HTERT RPE-1 (cell line): ENCODE measurements around the gene KIRREL1.

ENCODE experiments used
- in situ Hi-C: fragments of 300-500 bp; cut with MboI; formaldehyde crosslinking; loops from 4 replicates; pipeline ENCODE4 v1.14.3; 2020; ENCODE audit warnings: low sequenced_read_pairs

KIRREL1 gene

DNA sequence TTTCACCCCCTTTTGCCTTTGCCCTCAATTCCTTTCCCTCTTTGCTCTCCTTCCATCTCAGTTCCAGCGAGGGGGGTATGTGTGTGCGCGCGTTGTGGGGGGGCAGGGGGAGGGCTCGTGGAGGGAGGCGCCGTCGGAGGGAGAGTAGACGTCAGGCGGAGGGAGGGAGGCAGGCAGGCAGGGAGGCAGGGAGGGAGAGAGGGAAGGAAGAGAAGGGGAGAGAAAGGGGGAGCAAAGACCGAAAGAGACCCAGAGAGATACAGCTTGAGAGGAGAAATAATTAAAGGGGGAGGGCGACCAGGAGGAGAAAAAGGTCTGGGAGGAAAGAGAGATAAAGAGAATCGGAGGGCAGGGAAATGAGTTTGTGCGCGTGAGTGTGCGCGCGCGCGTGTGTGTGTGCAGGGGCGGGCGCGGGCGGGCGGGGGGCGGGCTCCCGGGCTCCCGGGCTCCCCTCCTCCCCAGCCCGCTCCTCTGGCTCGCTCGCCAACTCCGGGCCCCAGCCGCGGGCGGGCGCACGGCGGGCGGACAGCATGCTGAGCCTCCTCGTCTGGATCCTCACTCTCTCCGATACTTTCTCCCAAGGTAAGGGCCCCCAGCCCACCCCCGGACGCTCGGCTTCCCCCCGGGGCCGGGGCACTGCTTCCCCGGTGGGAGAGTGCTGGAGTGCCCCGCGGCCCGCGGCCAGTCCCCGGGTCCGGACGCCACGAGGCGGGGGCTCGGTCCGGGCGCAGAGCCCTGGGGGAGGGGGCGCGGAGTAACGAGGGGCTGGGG, at the start of gene KIRREL1:
KIRREL1 (plus strand) TSS at position 499 of the 771 bp plus-strand sequence; CDS start at position 531, 32 bp downstream.
- in situ Hi-C loops = loop anchor here (25.0 kb wide), 1 partner anchor 119 kb away; no protein-coding TSS in a partner anchor

DNA sequence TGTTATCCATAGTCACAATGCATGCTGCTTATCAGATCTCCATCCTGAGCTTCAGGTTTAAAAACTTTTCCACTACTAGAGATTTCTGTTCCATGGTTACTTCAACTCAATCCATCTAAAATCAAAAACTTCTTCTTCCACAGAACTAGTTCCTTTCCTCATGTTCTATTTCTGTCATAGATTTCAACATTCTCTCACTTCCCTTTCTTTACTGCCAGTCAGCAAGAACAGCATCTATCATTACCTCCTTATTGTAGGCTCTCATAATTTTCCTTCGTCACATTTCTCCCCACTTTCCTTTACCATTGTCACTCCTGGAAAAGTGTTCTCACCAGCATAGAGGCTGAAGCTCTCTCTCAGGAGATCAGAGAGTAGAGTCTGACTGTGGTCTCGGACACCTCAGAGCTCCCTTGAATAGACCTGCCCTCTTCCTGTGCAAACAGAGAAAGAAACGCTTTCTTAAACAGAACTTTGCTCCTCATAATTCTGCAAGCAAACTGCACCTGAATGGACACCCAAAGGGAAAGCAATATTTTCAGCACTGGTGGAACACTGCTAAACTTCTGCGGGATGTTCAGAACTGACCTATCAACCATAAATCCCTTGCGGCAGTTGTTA, 48.7 kb upstream of the KIRREL1 start:
- in situ Hi-C loops = no loop called here

DNA sequence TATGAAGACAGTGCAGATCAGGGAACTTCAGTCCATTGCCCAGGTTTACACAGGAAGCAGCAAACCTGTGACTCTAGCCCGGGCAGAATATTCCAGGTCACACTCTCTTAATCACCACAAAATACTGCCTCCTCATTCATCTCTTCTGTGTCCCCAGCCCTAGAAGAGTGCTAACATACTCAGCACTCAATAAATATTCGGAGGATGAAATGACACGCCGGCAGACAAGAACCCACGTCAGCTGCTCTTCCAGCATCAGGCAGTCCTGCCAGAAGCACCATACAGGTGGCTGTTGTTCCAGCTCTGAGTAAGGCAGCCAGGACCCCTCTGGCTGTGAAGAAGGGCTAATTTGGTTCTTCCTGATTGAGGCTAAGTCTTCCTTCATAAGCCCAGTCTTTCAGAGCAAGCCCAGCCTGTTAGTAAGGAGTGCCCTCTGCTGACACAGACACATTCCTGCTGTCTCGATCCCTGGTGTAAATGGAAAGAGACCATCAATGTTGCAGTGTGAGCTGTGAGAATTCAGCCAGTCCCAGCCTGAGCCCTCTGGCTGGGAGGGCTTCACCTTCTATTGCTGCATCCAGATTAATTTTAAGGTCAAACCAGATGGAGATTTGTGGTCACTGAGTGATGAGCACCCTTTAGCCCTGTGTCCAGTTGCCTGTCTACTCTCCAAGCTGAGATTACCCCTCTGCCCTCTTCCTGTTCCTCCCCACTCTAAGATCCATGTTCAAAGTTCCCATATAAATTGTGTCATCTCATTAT, 45.0 kb upstream of the KIRREL1 start:
- in situ Hi-C loops = no loop called here

DNA sequence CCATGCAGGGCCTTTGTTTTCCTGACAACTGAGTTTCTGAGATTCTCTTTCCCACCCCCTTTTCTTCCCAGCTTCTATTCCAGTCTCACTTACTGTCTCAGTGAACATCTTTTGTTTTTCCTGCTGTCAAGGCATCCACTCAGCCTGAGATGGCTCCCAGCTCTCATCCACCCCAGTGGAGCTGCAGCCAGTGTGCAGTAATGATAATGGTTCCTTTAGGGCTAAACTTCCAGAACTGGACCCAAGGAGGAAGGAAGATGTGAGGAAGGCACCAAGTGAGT, 44.4 kb upstream of the KIRREL1 start:
- in situ Hi-C loops = no loop called here

DNA sequence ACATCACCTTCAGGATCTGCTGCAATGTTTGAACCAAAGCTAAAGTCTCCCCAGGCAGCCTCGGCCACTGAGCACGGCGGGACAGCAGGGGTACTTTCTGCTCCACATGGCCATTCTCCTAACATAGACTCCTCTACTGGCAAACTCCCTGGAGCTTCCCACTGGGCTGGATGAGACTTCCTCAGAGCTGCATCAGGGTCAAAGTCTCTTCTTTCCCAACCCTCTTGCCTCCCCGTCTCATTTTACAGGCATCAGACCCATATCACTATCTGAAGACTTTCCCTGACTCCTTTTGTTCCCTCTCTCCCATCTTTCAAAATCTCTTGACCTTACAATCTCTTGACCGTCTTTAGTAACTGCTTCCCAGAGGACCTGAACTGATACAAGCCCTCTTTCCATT, 42.2 kb upstream of the KIRREL1 start:
- in situ Hi-C loops = no loop called here

DNA sequence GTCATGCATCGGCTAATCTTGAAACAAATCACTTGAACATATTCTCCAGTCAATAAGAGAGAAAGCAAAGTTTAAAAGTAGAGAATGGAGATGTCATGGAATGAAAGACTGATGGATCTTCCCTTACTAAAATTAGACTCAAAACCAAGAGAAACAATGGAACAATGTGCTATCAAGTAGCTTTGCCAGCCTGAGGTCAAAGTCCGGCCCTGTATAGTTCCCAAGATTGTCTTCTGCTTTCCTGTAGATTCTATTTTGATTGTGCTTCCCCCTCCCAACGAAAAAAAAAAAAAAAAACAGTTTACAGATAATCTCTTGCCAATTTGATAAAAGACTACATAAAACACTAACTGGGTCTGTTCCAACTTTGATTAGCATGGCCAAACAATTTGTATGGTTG, 40.8 kb upstream of the KIRREL1 start:
- in situ Hi-C loops = no loop called here

DNA sequence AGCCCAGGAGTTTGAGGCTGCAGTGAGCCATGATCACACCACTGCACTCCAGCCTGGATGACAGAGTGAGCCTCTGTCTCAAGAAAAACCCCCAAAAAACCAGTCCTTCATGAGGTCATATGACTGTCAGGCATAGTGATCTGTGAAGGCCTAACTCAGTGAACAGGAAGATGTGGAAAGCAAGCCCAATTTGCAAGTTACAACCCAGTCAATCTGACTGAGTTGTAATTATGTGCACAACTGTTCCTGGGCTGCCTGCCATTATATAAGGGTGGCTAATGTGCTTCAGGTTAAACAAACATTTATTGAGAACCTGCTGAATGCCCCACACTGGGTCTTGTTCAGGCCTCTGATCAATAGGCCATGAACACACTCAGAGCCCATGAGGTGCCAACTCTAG, 38.2 kb upstream of the KIRREL1 start:
- in situ Hi-C loops = no loop called here

DNA sequence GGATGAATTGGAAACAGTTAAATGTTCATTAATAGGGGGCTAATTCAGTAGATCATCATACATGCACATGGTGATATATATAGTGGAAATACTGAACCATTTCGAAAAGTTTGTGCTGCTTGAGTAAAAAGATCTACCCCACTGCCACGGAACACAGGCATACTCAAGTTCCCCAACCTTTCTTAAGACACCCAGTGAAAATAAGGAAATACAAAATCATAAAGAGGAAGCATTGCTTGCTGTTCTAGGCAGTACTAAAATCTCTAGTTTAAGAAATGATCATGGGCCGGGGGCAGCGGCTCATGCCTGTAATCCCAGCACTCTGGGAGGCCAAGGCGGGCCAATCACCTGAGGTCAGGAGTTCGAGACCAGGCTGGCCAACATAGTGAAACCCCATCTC, 37.6 kb upstream of the KIRREL1 start:
- in situ Hi-C loops = no loop called here

DNA sequence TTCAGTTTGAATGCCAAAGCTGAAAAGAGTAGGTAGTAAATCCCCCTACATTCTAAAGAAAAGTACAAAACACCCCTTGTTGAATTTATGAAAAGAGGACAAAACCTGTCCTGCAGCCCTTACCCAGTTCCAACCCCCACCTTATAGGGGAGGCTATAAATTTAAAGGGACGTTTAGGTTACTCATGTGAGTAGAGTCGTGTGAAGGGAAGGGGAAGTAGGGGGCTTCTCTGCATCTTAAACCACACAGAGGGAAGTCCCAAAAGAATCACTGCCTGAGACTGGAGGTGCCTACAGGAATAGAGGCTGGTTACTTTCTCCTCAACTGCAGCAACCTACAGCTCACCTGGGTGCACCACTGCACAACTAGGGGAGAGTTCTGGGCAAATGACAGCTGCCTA, 36.7 kb upstream of the KIRREL1 start:
- in situ Hi-C loops = no loop called here

DNA sequence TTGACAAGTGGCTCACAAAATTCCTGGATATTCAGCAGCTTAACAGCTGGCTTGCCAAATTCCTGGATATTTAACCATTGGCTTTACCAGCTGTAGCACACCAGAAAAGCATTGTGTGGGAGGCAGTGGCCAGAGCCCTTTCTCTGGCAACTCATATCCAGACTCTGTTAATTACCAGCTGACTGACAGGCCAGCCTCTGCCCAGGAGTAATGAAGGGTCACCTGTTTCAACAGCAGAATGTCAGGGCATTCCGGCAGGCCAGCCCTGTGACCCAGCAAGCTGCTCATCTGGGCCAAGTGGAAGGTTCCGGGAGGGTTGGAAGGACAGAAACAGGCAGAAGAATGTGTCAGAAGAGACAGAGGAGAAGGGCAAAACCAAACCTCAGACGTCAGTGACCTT, 35.2 kb upstream of the KIRREL1 start:
- in situ Hi-C loops = no loop called here

DNA sequence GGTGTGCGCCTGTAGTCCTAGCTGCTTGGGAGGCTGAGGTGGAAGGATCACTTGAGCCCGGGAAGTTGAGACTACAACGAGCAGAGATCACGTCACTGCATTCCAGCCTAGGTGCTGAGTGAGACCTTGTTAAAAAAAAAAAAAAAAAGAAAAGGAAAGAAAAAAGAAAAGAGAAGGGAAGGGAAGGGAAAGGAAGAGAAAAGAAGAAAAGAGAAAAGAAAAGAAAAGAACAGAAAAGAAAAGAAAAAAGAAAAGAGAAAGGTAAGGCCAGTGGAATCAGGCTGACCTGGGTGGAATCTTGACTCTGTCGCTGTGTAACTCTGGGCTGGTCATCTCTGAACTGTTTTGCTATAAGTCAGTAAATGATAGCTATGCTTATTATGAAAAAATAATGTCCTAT, 33.7 kb upstream of the KIRREL1 start:
- in situ Hi-C loops = no loop called here

DNA sequence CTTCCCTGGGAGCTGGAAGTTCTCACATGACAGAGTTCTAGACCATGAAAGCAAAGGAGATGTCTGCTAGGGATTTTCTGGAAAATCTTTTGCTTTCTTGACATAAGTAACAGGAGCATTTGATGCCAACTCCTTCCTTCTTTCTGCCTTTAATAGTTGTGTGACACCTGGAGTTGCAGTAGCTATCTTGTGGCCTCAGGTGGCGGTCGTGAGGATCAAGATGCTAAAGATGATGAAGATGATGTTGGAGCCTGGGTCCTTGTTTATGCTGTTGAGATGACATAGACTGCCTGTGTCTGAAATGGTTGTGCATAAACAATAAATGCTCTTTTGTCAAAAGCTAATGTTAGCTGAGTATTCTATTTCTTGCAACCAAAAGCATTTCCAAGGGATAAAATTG, 32.7 kb upstream of the KIRREL1 start:
- in situ Hi-C loops = no loop called here

DNA sequence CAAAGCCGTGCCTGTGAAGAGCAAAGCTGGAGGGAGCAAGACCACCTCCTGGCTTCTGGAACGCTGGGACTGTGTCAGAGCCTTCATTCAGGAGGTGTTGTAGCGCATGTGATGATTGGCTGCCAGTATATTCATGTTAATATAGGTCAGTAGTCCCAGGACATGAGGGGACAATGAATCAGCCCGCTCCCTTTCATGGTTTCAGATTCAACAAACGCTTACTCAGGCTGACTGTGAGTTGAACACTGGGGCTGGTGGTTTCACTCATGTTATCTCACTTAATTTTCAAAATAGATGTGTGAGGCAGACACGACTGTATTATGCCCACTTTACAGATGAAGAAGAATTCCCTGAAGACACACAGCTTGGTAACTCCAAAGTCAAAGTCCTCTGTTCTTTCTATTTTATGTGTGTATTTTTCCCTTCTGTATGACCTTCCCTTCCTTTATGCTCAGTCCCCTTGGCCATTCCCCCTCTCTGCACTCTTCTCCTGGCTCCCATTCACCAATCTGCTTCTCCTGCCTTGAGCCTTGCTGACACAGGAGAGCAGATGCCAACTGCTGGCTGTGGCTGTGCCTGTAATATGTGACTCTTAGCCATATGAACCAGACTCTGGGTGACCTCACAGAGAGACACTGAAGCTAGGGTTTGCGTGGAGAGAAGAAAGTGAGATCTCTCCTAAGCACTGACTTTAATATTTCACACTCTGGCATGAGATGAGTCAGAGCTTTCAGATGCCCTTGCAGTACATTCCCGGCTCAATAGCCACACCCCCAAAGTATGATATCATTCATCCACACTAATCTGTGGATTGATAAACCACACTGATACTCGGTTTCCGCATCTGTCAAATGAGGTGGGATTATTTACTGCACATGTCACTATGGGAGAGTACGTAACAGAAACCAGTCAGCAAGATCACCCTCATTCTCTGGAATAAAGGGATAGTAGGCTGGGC, 31.4 kb upstream of the KIRREL1 start:
- in situ Hi-C loops = no loop called here

DNA sequence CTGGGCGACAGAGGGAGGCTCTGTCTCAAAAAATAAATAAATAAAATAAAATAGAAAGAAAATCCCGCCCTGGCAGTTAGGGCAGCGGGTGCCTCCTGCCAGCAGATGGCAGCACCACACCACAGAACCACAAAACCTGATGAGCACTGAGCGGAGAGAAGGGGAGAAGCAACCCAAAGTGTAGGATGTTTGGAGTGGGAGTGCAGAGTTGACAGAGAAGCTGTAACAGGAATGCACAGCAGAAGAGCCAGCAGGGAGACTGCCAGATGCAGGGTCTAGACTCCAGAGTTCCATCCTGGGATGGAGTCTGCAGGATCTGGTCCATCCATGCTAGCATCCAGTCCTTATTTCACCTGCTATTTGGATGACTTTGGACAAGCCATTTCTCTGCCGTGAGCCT, 29.7 kb upstream of the KIRREL1 start:
- in situ Hi-C loops = no loop called here

DNA sequence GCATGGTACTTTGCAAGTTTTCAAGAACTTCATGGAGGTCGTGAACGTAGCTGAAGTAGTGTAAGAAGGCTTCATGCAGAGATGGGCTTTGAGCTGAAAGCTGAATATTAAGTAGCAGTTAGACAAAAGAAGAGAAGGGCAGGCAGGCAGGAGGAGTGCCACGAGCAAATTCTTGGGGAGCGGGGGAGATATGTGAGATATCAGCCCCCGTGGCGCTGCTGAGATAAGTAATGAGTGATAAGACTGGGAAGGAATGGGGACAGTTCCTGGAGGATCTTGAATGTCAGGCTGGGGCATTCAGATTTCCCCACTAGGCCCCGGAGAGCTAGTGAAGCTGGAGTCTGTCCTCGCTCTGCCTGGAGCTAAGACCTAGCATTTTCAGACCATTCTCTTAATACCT, 27.9 kb upstream of the KIRREL1 start:
- in situ Hi-C loops = no loop called here

DNA sequence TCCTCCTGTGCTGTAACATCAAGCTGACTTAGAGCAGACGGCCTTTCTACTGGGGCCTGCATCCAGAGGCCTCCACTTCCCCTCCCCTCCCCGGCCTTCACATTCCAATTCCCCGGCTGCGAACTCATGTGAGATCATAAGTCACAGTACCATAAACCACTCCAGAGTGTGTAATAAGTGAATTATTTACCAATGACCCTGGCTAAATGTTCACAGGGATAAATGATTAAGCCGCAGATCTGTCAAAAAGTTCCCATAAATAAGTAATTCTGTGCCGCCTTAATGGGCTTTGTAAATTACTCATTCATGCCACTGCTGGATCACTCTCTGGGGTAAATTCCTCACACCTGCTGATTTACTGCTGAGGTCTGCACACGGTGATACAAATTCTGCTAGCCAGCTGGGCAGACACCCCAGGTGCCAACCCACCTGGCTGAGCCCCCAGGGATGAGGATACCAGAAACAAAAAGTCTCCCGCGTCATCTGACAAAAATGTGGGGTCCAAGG, 27.4 kb upstream of the KIRREL1 start:
- in situ Hi-C loops = no loop called here

DNA sequence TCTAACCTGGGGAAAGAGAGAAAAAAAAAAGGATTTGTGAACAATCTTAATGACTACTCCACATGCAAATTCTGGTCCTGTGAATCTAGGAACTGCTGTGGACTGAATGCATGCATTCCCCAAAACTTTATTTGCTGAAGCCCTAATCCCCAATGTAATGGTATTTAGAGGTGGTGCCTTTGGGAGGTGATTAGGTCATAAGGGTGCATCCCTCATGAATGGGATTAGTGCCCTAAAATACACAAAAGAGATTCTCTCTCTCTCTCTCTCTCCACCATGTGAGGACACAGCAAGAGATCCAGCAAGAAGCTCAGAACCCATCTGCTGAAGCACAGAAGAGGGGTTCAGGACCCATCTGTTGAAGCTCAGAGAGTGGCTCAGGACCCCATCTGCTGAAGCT, 26.2 kb upstream of the KIRREL1 start:
- in situ Hi-C loops = no loop called here

DNA sequence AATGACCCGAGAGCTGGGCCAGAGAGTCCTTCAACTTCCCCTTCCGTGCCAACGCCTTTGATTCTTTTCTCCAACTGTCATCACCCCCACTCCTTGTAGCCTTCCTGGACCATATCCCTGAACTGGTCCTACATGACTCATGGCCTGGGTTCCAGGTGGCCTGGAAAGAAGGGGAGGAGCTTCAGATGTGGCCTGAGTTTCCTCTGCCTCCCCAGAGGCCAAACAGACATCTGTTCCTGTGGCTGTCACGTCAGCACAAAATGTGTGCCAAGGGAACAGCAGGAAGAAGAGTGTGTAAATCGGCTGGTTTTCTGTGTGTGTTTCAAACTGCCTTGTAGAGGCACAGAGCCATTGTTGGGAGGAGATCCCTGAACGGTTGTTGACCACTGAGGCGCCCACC, 24.9 kb upstream of the KIRREL1 start:
- in situ Hi-C loops = no loop called here

DNA sequence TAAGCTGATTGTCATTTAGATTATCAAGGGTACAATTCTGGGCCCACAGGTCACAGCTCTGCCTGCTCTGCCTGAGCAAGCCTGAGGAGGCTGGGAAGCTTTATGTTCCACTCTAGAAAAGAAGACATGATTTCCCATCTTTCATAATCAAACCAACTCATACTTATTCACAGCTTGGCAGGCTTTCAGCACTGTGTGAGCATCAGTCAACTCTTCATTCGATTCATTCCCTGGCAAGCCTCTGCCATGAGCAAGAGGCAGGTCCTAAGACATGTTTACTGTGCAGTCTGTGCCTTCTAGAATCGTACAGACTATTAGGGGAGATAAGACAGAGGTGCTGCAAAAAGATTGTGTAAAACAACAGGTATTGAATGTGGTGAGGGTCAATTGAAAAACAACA, 24.5 kb upstream of the KIRREL1 start:
- in situ Hi-C loops = no loop called here

DNA sequence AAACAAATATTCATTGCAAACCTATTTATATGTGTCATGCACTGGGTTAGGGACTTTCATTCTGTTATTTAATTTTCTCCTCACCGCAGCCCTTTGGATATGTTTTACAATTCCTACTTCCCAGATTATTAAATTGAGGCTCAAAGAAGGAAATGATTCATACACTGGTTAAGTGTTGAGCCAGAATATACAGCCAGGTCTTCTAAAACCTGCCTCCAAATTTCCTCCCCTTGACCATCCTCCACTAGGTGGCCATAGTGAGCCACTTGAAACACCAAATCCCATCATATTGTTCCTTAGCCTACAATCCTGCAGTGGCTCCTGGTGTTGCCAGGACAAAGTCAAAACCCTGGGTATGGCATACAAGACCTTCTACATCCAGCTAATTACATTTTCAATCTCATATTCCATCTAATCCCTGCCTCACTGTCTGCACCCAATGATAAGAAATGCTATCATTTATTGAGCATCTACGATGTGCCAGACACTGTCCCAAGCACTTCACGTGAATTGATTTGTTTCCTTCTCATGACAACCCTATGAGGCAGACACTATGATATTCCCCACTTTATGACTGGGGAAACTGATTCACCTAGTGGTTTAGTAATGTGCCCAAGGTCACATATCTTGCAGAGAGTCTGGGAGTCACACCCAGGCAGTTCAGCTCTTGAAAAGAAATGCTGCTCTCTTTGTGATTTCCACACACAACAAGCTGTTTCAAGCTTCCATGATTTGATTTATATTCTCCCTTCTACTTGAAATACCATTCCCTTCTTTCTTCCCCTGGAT, 23.6 kb upstream of the KIRREL1 start:
- in situ Hi-C loops = no loop called here
